Natural killer cell (primary cell): Measurements from ENCODE around the gene OPRL1. TPM values are rescaled to one million over a fixed set of nuclear protein-coding genes. Genes with fewer than 3 reads are reported as not detected.

Experiments
- ATAC-seq, 3 donors: fragments of 150-1000 bp in 2 of 3; fragments of 200-7000 bp in 1 of 3; cut with Tn5 transposase; 1 replicate in 1 of 3; 2 replicates in 2 of 3; pipeline ENCODE4 v1.10.0; 2021; ENCODE audit warnings: mild to moderate bottlenecking in 2 of 3, moderate library complexity in 2 of 3
- DNase-seq, 2 donors: peaks; one replicate each; pipeline versions ENCODE4 v3.0.0 to v3.0.0-alpha.2; 2013 to 2021; ENCODE audit warnings: mixed read lengths in 1 of 2
- H3K27ac ChIP-seq: one replicate; pipeline ENCODE4 v1.5.1; 2013; ENCODE audit warnings: mild to moderate bottlenecking, low read length
- H3K27me3 ChIP-seq: one replicate; pipeline ENCODE4 v1.6.1; 2013; ENCODE audit warnings: low read length; ENCODE audit not compliant: control insufficient read depth, insufficient read depth
- H3K36me3 ChIP-seq: one replicate; pipeline ENCODE4 v1.6.1; 2013; ENCODE audit warnings: low read length; ENCODE audit not compliant: control insufficient read depth, insufficient read depth
- H3K4me1 ChIP-seq: one replicate; pipeline ENCODE4 v1.6.1; 2013; ENCODE audit warnings: low read length; ENCODE audit not compliant: control insufficient read depth, insufficient read depth
- H3K4me3 ChIP-seq: one replicate; pipeline ENCODE4 v1.5.1; 2013; ENCODE audit warnings: low read length
- H3K9me3 ChIP-seq: one replicate; pipeline ENCODE4 v1.6.1; 2013; ENCODE audit warnings: low read length; ENCODE audit not compliant: control insufficient read depth, insufficient read depth
- H3K27ac Mint-ChIP-seq, 2 donors: one replicate each; pipeline ENCODE4 v1.8.0; 2022; ENCODE audit warnings: mild to moderate bottlenecking in 2 of 2, mixed read lengths in 2 of 2, moderate library complexity in 1 of 2
- H3K27me3 Mint-ChIP-seq, 2 donors: one replicate each; pipeline ENCODE4 v1.8.0; 2022; ENCODE audit warnings: low read depth in 2 of 2, mixed read lengths in 2 of 2
- H3K36me3 Mint-ChIP-seq: one replicate; pipeline ENCODE4 v1.8.0; 2022; ENCODE audit warnings: mixed read lengths
- H3K4me1 Mint-ChIP-seq, 2 donors: one replicate each; pipeline ENCODE4 v1.8.0; 2022; ENCODE audit warnings: mixed read lengths in 2 of 2
- H3K4me3 Mint-ChIP-seq: one replicate; pipeline ENCODE4 v1.8.0; 2022; ENCODE audit warnings: mild to moderate bottlenecking, moderate library complexity, mixed read lengths
- H3K9me3 Mint-ChIP-seq, 2 donors: one replicate each; pipeline ENCODE4 v1.8.0; 2022; ENCODE audit warnings: mixed read lengths in 2 of 2
- WGBS: methylation state at CpG from one replicate; pipeline ENCODE4 v1.1.7; 2013; ENCODE audit warnings: missing lambda C conversion rate; ENCODE audit not compliant: insufficient coverage; 5-methylcytosine and 5-hydroxymethylcytosine counted together
- intact Hi-C: fragments of 100-400 bp; cut with micrococcal nuclease; formaldehyde crosslinking; loops from one replicate; pipeline ENCODE4 v1.14.2; 2022
- total RNA-seq, 4 donors: library from RNA; stranded (reverse); fragments of 120-200 nt in 1 of 4; gene quantifications; one replicate each; pipeline versions ENCODE4 v1.2.3 to v1.2.4, GENCODE V29; 2013 to 2022
- TF ChIP-seq, protein P1 (sequence below): fragments of 200-600 bp; IDR thresholded peaks from one replicate; pipeline ENCODE4 v1.8.0; 2022; ENCODE audit warnings: antibody characterized with exemption

OPRL1 gene
- total RNA-seq, 3 donors from 2014 or later (not counting 1 experiment from before 2014, with no cell fraction given) = 1.2 to 2.2 (median 1.4) TPM

DNA sequence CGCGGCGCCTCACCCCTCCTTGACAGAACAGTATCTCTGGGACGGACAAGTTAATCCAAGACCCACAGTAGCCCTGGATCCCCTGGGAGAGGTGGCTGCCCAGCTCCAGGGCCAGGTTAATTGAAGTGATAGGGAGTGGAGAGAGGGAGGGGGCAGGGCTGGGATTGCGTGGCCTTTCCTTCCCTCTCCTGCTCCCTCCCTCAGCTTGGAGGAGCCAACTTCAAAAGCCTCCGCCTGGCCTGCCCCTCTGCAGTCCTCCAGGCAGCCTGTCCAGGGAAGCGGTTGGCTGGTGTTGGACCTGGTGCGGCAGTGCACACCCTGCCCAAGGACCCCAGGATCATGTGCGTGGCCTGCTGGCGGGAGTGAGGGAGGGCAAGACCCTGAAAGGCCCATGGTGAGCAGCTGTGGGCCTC lies 43.9 kb upstream of the OPRL1 start, which contains the start of gene C20orf204:
Gene C20orf204 (plus strand): TSS at position 250 of the 413 bp plus-strand sequence. CDS start 142 bp downstream, at position 392.
- no peak for ATAC-seq
- DNase-seq = no peak
- H3K4me1 ChIP-seq = peaks cover 58% of the 10 kb centered on the region
- no peaks in the 10 kb centered on the region for H3K9me3 ChIP-seq
- WGBS = 93% methylated on average over 9 of the region's 10 CpGs
- H3K27me3 Mint-ChIP-seq = peaks cover 7 to 15% of the 10 kb centered on the region in 2 donors
- H3K27me3 ChIP-seq = peaks cover 31% of the 10 kb centered on the region
- no peaks in the 10 kb centered on the region for H3K9me3 Mint-ChIP-seq
- intact Hi-C loops = loop anchor here (5.0 kb wide), 1 partner anchor 124 kb away; no protein-coding TSS in a partner anchor
- TF ChIP-seq, protein P1, sequence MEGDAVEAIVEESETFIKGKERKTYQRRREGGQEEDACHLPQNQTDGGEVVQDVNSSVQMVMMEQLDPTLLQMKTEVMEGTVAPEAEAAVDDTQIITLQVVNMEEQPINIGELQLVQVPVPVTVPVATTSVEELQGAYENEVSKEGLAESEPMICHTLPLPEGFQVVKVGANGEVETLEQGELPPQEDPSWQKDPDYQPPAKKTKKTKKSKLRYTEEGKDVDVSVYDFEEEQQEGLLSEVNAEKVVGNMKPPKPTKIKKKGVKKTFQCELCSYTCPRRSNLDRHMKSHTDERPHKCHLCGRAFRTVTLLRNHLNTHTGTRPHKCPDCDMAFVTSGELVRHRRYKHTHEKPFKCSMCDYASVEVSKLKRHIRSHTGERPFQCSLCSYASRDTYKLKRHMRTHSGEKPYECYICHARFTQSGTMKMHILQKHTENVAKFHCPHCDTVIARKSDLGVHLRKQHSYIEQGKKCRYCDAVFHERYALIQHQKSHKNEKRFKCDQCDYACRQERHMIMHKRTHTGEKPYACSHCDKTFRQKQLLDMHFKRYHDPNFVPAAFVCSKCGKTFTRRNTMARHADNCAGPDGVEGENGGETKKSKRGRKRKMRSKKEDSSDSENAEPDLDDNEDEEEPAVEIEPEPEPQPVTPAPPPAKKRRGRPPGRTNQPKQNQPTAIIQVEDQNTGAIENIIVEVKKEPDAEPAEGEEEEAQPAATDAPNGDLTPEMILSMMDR = no peak
- H3K27ac Mint-ChIP-seq = no peak within 1 kb of the TSS
- H3K36me3 ChIP-seq = peaks cover 20% of the 10 kb centered on the region
- H3K27ac ChIP-seq = no peak within 1 kb of the TSS
- peaks cover 5 to 11% of the 10 kb centered on the region in 2 donors for H3K4me1 Mint-ChIP-seq
- H3K4me3 Mint-ChIP-seq = no peak within 1 kb of the TSS
- no peak within 1 kb of the TSS for H3K4me3 ChIP-seq
- H3K36me3 Mint-ChIP-seq = no peaks in the 10 kb centered on the region

DNA sequence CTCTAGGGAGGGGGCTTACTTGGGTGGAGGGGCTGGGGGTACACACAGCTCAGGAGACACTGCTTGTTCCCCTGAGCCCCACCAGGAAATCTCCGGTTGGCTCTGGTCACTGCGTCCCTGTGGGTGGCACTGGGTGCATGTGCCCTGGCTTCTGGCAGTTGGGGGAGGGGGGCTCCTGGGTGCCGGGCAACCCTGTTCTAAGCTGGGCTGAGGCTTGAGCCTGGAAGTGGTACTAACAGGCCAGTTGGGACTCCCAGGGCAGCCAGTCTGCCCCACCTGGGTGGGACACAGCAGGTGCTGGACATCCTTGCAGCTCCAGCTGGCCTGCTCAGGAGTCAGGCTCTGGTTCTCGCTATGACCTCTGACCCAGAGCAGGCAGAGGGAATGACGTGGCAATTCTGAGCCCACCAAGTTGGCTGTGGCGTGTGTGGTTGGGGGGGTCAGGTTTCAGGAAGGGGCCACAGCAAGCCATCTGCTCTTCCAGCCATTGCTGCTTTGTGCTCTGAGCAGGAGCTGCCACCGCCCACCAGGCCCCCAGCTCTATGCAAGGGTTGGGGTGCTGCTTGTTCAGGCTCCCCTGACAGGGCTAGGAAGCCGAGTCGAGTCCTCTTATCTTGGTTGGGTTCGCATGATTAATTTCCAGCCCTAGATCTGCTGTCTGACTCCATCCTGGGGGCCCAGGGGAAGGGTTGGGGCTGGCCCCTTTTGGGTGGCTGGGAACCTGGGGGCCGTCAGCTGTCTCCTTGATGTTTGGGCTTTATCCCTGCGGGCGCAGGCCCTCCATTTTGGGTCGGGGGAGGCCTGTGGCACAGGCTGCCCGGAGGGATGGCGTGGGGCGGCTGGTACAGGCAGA lies 43.3 kb upstream of the OPRL1 start:
- peaks cover 7 to 17% of the 10 kb centered on the region in 2 donors for H3K27me3 Mint-ChIP-seq
- Histone ChIP-seq H3K4me3 (no peak overlapping the region), H3K4me1 (peaks cover 64% of the 10 kb centered on the region), H3K27ac (no peak overlapping the region), H3K27me3 (peaks cover 33% of the 10 kb centered on the region), H3K9me3 (no peaks in the 10 kb centered on the region), H3K36me3 (peaks cover 17% of the 10 kb centered on the region)
- no peak overlapping the region for H3K27ac Mint-ChIP-seq
- no peaks in the 10 kb centered on the region for H3K9me3 Mint-ChIP-seq
- H3K4me3 Mint-ChIP-seq = no peak overlapping the region
- 69% methylated on average over 17 of the region's 17 CpGs for WGBS
- intact Hi-C loops = loop anchor here (5.0 kb wide), 1 partner anchor 124 kb away; no protein-coding TSS in a partner anchor
- peaks cover 5 to 11% of the 10 kb centered on the region in 2 donors for H3K4me1 Mint-ChIP-seq
- ATAC-seq (no peak), DNase-seq (no peak)
- H3K36me3 Mint-ChIP-seq = no peaks in the 10 kb centered on the region
- TF ChIP-seq, protein P1 = no peak

DNA sequence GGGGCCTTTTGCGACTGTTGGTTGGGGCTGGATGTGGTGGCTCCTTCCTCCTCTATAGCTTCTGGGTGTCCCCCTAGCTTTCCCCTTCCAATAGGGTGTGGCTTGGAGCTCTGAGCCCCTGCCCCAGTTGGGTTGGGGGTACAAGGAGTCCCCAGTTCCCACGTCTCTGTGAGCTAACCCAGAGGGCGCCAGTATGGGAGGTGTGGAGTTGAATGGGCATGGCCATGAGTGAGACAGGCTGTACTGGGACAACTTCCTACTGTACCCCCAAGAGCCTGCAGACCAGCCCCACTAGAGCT lies 42.7 kb upstream of the OPRL1 start:
- intact Hi-C loops = loop anchor here (5.0 kb wide), 1 partner anchor 125 kb away; no protein-coding TSS in a partner anchor
- H3K4me3 Mint-ChIP-seq = no peak overlapping the region
- H3K27ac Mint-ChIP-seq = no peak overlapping the region
- H3K27me3 Mint-ChIP-seq = peaks cover 7 to 17% of the 10 kb centered on the region in 2 donors
- Histone ChIP-seq H3K27ac (no peak overlapping the region), H3K36me3 (peaks cover 11% of the 10 kb centered on the region), H3K9me3 (no peaks in the 10 kb centered on the region), H3K4me1 (peaks cover 70% of the 10 kb centered on the region), H3K4me3 (no peak overlapping the region), H3K27me3 (peaks cover 36% of the 10 kb centered on the region)
- H3K36me3 Mint-ChIP-seq = no peaks in the 10 kb centered on the region
- TF ChIP-seq, protein P1 = no peak
- DNase-seq (no peak), ATAC-seq (no peak)
- no peaks in the 10 kb centered on the region for H3K9me3 Mint-ChIP-seq
- H3K4me1 Mint-ChIP-seq = peaks cover 5 to 13% of the 10 kb centered on the region in 2 donors
- 60% methylated on average over 3 of the region's 3 CpGs for WGBS
